GM21367 (cell line): ENCODE results near the gene RELA.
"Not testable (repeated sequence)": the region's sequence is repeated elsewhere in the genome, so short reads cannot be mapped to it uniquely, and the experiment has no call there.

Experiments
- ATAC-seq: cut with Tn5 transposase; IDR thresholded peaks from one replicate; pipeline ENCODE4 v1.9.1; 2021; ENCODE audit not compliant: unreplicated experiment

Gene RELA

GRCh38 chr11:65649656-65650546, 12.8 kb downstream of the RELA start:
- ATAC-seq, result no peak

- ATAC-seq, result no peak
Measured at GRCh38 chr11:65648997-65649493, 13.7 kb downstream of the RELA start.

GRCh38 chr11:65646958-65647701, 15.6 kb downstream of the RELA start:
- ATAC-seq, result no peak

- ATAC-seq, result no peak
Measured at GRCh38 chr11:65646288-65646957, 16.3 kb downstream of the RELA start.

GRCh38 chr11:65645710-65646109, 17.0 kb downstream of the RELA start:
- no peak for ATAC-seq

GRCh38 chr11:65644837-65645236, 17.9 kb downstream of the RELA start:
- ATAC-seq, result no peak

- ATAC-seq, result no peak
Measured at GRCh38 chr11:65643971-65644370, 18.7 kb downstream of the RELA start.

GRCh38 chr11:65642014-65642671, 20.6 kb downstream of the RELA start:
- ATAC-seq, result no peak

- no peak for ATAC-seq
Measured at GRCh38 chr11:65641297-65642013, 21.3 kb downstream of the RELA start.

GRCh38 chr11:65640483-65641296, 22.0 kb downstream of the RELA start:
- no peak for ATAC-seq

- ATAC-seq, result peak; percentile 37
Measured at GRCh38 chr11:65639623-65640482, 22.9 kb downstream of the RELA start.

GRCh38 chr11:65639228-65639597, 23.5 kb downstream of the RELA start:
- ATAC-seq, result not testable (repeated sequence)

- no peak for ATAC-seq
Measured at GRCh38 chr11:65637794-65638419, 24.8 kb downstream of the RELA start, which contains the start of gene SIPA1. Gene SIPA1, plus strand, starts transcription at chr11:65638101. Its CDS starts 2,821 bp downstream, at chr11:65640922.

GRCh38 chr11:65637032-65637557, 25.6 kb downstream of the RELA start:
- no peak for ATAC-seq

GRCh38 chr11:65636108-65637031, 26.3 kb downstream of the RELA start:
- ATAC-seq, result no peak

GRCh38 chr11:65634905-65635731, 27.6 kb downstream of the RELA start:
- ATAC-seq, result no peak
